Activated CD4-positive, alpha-beta T cell treated with anti-CD3 and anti-CD28 coated beads, Interleukin-2, amount 10 ng/mL, durations not matched to agents 7 days and 5 days (primary cell): ENCODE results near the gene ATP5PF. TPM values are rescaled to one million over a fixed set of nuclear protein-coding genes. Genes with fewer than 3 reads are reported as not detected.
"Not testable (repeated sequence)": the region's sequence is repeated elsewhere in the genome, so short reads cannot be mapped to it uniquely, and the experiment has no call there.

ENCODE experiments used
- CTCF ChIA-PET: fragments of 350-600 bp; sonication (Branson Sonifier 250); formaldehyde crosslinking; loops from one replicate; lab custom pipeline; 2021; ENCODE audit warnings: antibody characterized with exemption; lab: Charles Lee
- POLR2A ChIA-PET: fragments of 350-600 bp; sonication (Branson Sonifier 250); formaldehyde crosslinking; loops from one replicate; lab custom pipeline; 2021; ENCODE audit warnings: antibody characterized with exemption; lab: Charles Lee
- DNase-seq: peaks from one replicate; pipeline ENCODE4 v3.0.0-alpha.2; 2020
- H3K27ac Mint-ChIP-seq: one replicate; pipeline ENCODE4 v1.8.0; 2021; ENCODE audit warnings: mild to moderate bottlenecking, moderate library complexity, mixed read lengths
- H3K27me3 Mint-ChIP-seq: one replicate; pipeline ENCODE4 v1.8.0; 2021; ENCODE audit warnings: mixed read lengths
- H3K36me3 Mint-ChIP-seq: one replicate; pipeline ENCODE4 v1.8.0; 2021; ENCODE audit warnings: low read depth, mixed read lengths
- H3K4me1 Mint-ChIP-seq: one replicate; pipeline ENCODE4 v1.8.0; 2021; ENCODE audit warnings: mixed read lengths
- H3K4me3 Mint-ChIP-seq: one replicate; pipeline ENCODE4 v1.8.0; 2021; ENCODE audit warnings: mild to moderate bottlenecking, moderate library complexity, mixed read lengths
- H3K9me3 Mint-ChIP-seq: one replicate; pipeline ENCODE4 v1.8.0; 2021; ENCODE audit warnings: mixed read lengths
- total RNA-seq, 2 experiments: library from RNA; stranded (reverse); gene quantifications; one replicate each; pipeline ENCODE4 v1.2.3, GENCODE V29; 2021

Gene ATP5PF
- total RNA-seq, 2 experiments from 2014 or later = 134 to 143 TPM

DNA sequence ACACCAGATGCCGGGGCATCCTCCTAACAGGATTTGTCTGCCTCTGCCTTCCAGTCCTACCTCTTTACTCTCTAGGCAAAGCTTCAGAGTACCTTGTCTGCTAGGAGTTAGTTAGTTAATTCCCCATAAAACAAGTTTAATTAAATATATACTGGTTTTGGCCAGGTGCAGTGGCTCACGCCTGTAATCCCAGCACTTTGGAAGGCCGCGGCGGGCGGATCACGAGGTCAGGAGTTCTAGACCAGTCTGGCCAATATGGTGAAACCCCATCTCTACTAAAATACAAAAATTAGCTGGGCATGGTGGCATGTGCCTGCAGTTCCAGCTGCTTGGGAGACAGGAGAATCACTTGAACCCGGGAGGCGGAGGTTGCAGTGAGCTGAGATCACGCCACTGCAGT lies 20.6 kb downstream of the ATP5PF start:
- H3K36me3 Mint-ChIP-seq, H3K4me1 Mint-ChIP-seq, DNase-seq, H3K4me3 Mint-ChIP-seq, CTCF ChIA-PET, H3K27me3 Mint-ChIP-seq, H3K9me3 Mint-ChIP-seq, H3K27ac Mint-ChIP-seq, POLR2A ChIA-PET: not testable (repeated sequence)

DNA sequence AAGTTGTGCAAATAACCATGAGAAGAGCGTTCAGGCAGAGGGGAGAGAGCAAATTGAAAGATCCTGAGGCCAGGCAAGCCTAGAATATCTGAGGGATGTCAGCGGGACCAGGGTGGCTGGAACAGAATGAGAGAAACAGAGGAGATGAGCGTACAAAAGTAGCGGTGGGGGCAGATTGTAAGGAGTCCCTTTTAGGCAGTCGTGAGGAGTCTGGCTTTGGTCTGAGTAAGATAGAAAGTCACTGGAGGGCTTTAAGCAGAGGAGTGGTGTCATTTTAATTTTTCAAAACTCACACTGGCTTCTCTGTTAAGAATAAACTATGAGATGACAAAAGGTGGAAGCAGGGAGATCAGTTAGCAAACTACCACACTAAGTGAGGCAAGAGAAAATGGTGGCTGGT lies 24.2 kb downstream of the ATP5PF start:
- POLR2A ChIA-PET = no interaction called here
- Mint-ChIP-seq H3K9me3 (no peaks in the 10 kb centered on the region), H3K27me3 (no peaks in the 10 kb centered on the region), H3K4me1 (no peaks in the 10 kb centered on the region), H3K4me3 (no peak overlapping the region), H3K36me3 (no peaks in the 10 kb centered on the region), H3K27ac (no peak overlapping the region)
- CTCF ChIA-PET = no interaction called here
- no peak for DNase-seq

DNA sequence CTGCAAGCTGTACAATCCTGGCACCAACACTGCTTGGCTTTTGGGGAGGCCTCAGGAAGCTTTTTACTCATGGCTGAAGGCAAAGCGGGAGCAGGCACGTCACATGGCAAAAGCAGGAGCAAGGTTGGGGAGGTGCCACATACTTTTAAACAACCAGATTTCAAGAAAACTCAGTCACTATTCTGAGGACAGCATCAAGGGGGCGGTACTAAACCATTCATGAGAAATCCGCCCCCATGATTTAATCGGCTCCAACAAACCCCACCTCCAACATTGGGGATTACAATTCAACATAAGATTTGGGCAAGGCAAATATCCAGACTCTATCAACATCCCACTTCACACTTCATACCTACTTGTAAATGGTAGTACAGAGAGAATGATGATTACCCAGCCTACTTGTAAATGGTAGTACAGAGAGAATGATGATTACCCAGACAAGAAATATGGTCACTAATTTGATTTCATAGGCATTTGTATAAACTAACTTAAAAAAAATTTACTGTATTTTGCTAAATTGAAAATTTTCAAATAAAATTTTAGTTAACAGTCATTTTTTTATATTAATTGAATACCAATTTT lies 24.9 kb downstream of the ATP5PF start:
- POLR2A ChIA-PET = no interaction called here
- H3K27ac Mint-ChIP-seq = no peak overlapping the region
- CTCF ChIA-PET = no interaction called here
- H3K9me3 Mint-ChIP-seq = no peaks in the 10 kb centered on the region
- no peak for DNase-seq
- H3K36me3 Mint-ChIP-seq = no peaks in the 10 kb centered on the region
- H3K27me3 Mint-ChIP-seq = no peaks in the 10 kb centered on the region
- H3K4me3 Mint-ChIP-seq = no peak overlapping the region
- no peaks in the 10 kb centered on the region for H3K4me1 Mint-ChIP-seq

DNA sequence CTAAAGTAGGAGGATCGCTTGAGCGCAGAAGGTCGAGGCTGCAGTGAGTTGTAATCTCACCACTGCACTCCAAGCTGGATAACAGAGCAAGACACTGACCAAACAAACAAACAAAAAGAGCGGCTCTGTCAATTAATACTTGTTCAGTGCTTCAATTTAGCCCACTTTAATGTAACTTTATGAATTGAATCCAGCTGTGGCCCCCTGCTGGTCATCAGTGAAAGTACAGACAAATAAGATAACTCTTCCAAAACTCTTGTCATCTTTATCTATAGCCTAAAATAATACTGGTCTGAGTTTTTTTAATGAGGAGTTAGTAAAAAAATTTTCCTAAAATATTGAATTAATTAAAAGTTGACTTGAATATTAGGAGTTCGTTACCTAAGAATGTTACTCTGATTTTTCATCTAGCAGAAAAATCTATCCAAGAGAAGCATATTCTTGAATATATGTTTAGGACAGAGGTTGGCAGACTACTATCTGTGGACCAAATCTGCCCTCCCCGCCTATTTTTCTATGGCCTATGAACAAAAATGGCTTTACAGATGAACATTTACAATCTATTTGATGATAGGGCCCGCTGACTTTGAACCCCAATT lies 26.1 kb downstream of the ATP5PF start:
- Mint-ChIP-seq H3K4me3 (no peak overlapping the region), H3K27me3 (no peaks in the 10 kb centered on the region), H3K4me1 (no peaks in the 10 kb centered on the region), H3K36me3 (no peaks in the 10 kb centered on the region), H3K27ac (no peak overlapping the region), H3K9me3 (no peaks in the 10 kb centered on the region)
- ChIA-PET POLR2A (no interaction called here), CTCF (interaction anchor here (0.8 to 1.3 kb wide), 2 partner anchors 8 to 26 kb away, joined by 3 to 4 read pairs; partner anchors contain the start of genes ATP5PF and GABPA)
- DNase-seq = peak; percentile 56

DNA sequence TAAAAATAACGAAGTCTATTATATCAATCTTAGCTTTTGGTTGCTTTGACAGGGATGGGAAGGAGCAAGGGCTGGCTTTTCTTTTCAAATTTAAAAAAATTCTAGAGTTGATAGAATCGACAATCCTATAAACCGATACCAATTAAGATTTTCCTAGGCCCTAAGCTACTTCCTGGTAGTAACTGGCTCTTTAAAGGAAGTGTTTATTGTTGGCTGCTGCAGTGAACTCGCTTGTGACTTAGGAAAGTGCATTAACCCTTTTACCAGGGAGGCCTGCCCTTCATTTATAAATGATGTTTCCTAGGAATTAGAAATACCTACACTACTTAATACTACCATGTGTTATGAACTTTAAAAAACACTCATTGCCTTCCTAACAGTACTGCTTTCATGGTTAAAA lies 33.2 kb downstream of the ATP5PF start:
- H3K27ac Mint-ChIP-seq = no peak overlapping the region
- POLR2A ChIA-PET = no interaction called here
- no peaks in the 10 kb centered on the region for H3K27me3 Mint-ChIP-seq
- no peak overlapping the region for H3K4me3 Mint-ChIP-seq
- H3K36me3 Mint-ChIP-seq = no peaks in the 10 kb centered on the region
- H3K4me1 Mint-ChIP-seq = no peaks in the 10 kb centered on the region
- peaks cover 4% of the 10 kb centered on the region for H3K9me3 Mint-ChIP-seq
- CTCF ChIA-PET = interaction anchor here (0.6 kb wide), 1 partner anchor 229 kb away, joined by 3 read pairs; no protein-coding TSS in a partner anchor
- no peak for DNase-seq

DNA sequence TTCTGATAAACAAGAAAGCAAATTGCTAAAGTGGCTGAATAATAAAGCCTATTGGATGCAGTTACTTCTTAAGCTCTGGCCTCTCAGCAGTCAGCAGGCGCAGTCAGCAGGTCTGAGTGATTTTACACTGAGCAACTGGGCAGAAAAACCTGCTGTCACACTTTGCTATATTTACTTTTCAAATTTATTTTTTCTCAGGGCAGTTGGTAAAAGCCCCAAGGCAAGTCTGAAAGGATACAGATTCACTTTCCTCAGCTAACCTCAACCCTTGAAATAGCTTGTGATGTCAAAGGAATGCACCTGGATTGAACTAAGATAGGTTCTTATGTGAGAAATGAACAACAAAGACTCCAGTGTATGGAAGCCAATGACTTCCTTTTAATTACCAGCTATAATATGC lies 34.0 kb downstream of the ATP5PF start:
- ChIA-PET POLR2A (no interaction called here), CTCF (no interaction called here)

DNA sequence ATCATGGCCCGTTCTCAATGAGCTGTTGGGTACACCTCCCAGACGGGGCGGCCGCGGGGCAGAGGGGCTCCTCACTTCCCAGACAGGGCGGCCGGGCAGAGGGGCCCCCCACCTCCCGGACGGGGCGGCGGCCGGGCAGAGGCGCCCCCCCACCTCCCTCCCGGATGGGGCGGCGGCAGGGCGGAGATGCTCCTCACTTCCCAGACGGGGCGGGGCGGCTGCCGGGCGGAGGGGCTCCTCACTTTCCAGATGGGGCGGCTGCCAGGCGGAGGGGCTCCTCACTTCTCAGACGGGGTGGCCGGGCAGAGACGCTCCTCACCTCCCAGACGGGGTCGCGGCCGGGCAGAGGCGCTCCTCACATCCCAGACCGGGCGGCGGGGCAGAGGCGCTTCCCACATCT lies 39.2 kb downstream of the ATP5PF start:
- H3K4me1 Mint-ChIP-seq, CTCF ChIA-PET, DNase-seq, H3K27me3 Mint-ChIP-seq, H3K27ac Mint-ChIP-seq, H3K36me3 Mint-ChIP-seq, POLR2A ChIA-PET, H3K4me3 Mint-ChIP-seq, H3K9me3 Mint-ChIP-seq: not testable (repeated sequence)

More for the DNA sequence above, 34.0 kb downstream of the ATP5PF start:
- no peak for DNase-seq
- H3K4me1 Mint-ChIP-seq = no peaks in the 10 kb centered on the region
- no peak overlapping the region for H3K27ac Mint-ChIP-seq
- H3K4me3 Mint-ChIP-seq = no peak overlapping the region
- H3K9me3 Mint-ChIP-seq = peaks cover 4% of the 10 kb centered on the region
- no peaks in the 10 kb centered on the region for H3K36me3 Mint-ChIP-seq
- no peaks in the 10 kb centered on the region for H3K27me3 Mint-ChIP-seq

DNA sequence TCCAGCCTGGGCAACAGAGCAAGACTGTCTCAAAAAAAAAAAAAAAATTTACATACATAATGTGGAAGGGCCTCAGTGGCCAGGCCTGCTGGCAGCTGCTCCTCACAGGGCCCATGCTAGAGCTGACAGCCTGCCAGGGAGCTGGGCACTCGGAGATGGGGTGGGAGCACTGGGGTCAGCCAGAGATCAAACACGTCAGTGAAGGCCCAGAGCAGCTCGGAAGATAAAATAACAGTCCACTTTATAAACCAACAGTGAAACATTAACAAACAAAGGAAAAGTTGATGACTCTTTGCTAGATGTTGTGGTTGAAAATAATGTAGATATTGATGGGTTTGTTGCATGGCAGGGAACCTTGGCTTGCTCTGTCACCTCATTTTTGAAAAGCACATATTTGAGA lies 42.7 kb downstream of the ATP5PF start:
- no peak overlapping the region for H3K4me3 Mint-ChIP-seq
- H3K9me3 Mint-ChIP-seq = no peaks in the 10 kb centered on the region
- H3K4me1 Mint-ChIP-seq = no peaks in the 10 kb centered on the region
- ChIA-PET POLR2A (no interaction called here), CTCF (interaction anchor here (1.0 kb wide), 1 partner anchor 66 kb away, joined by 3 read pairs; no protein-coding TSS in a partner anchor)
- DNase-seq = no peak
- no peaks in the 10 kb centered on the region for H3K36me3 Mint-ChIP-seq
- H3K27ac Mint-ChIP-seq = no peak overlapping the region
- H3K27me3 Mint-ChIP-seq = peaks cover 2% of the 10 kb centered on the region

DNA sequence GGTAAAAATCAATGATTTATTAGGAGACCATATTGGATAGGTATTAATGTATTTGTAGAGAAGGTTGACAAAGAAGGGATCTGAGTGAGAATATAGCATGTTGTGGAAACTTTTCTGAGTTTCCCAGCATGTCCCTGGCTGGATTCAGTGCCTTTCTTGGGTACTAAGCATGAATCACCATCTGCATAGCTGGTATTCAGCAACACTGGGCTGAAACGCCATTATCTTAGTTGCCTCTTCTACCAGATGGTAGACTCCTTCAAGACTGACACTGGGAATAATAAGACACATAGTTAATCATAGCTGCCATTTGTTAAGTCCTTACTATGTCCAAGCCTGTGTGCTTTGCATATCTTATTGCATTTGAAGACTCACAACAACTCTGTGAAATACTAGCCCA lies 45.5 kb downstream of the ATP5PF start:
- Mint-ChIP-seq H3K27ac (no peak overlapping the region), H3K27me3 (peaks cover 7% of the 10 kb centered on the region), H3K36me3 (no peaks in the 10 kb centered on the region), H3K9me3 (no peaks in the 10 kb centered on the region), H3K4me1 (no peaks in the 10 kb centered on the region), H3K4me3 (no peak overlapping the region)
- ChIA-PET POLR2A (no interaction called here), CTCF (no interaction called here)
- DNase-seq = no peak

DNA sequence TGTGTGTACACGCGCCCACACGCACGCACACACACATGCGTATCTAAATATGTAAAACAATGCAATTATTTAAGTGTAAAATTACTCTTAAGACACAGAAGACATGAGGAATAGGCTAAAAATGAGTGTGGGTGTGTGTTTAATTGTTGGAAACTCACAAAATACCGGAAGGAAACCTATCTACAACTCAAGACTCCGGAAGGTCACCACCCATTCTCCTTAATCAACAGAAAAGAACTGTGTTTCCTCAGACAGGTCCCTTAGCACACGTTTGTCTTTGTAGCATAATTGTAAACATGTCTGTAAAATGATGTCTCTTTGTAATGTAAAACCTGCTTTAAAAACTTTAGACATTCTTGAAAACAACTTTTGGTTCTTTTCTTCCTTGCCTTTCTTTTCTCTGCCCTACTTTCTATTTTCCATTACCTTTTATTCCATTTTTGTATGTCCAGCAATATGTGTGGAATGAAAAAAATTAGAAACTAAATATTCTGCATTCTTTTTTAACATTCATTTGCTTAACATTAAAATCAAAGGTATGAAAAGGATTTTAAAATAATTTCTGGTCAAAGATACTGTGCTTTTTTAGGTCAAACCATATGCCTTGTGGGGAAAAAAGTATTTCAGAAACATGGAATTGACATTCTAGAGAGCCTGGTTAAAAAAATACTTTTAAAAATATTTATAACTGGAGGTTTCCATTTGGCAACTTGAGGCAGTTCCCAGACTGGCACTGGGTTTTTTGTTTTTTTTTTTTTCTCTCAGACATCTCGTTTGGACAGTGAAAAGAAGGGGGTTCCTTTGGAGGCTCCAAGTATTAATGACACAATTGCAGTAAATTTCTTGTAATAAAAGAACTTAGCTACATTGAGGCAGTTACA lies 46.2 kb downstream of the ATP5PF start:
- H3K27ac Mint-ChIP-seq = no peak overlapping the region
- no peaks in the 10 kb centered on the region for H3K9me3 Mint-ChIP-seq
- no peak overlapping the region for H3K4me3 Mint-ChIP-seq
- peaks cover 7% of the 10 kb centered on the region for H3K27me3 Mint-ChIP-seq
- H3K36me3 Mint-ChIP-seq = no peaks in the 10 kb centered on the region
- no peaks in the 10 kb centered on the region for H3K4me1 Mint-ChIP-seq
- CTCF ChIA-PET = no interaction called here
- DNase-seq = no peak
- POLR2A ChIA-PET = no interaction called here

DNA sequence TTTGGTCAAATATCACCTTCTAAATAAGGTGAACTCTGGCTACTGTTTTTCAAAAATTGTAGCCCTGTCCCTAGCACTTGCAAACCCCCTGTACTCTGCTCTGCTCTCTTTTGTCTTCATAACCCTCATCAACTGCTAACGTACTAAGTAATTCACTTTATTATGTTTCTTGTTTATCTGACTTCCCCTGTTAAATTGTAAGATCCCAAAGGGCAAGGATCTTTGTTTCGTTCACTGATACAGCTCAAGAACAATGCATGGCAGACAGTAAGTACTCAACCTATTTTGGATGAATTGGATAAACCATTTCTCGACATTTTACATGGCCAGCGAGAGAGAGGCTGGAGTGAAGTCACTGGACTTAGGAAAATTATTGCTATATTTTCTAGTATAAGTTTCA lies 46.9 kb downstream of the ATP5PF start:
- Mint-ChIP-seq H3K36me3 (no peaks in the 10 kb centered on the region), H3K4me3 (no peak overlapping the region), H3K27ac (no peak overlapping the region), H3K27me3 (peaks cover 7% of the 10 kb centered on the region), H3K4me1 (no peaks in the 10 kb centered on the region), H3K9me3 (no peaks in the 10 kb centered on the region)
- POLR2A ChIA-PET = no interaction called here
- DNase-seq = no peak
- CTCF ChIA-PET = no interaction called here

DNA sequence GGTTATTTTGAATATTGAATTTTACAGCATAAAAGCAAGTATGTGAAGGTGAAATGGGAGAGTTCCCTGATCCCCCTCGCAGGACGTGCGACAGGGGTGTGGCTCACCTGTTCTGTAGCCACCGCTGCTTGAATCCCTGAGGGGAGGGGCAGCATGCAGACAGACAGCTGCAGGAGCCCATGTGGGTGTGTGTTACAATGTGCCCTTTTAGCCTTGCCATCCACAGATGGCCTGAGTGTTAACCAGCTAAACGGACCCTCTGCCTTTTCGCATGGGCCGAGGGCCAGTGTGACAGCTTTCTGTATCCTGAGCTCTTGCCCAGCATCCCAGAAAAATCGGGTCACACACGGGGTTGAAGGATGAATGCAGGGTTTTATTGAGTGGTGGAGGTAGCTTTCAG lies 52.3 kb downstream of the ATP5PF start:
- Mint-ChIP-seq H3K27me3 (peaks cover 8% of the 10 kb centered on the region), H3K27ac (no peak overlapping the region), H3K36me3 (no peaks in the 10 kb centered on the region), H3K9me3 (no peaks in the 10 kb centered on the region), H3K4me3 (no peak overlapping the region), H3K4me1 (no peaks in the 10 kb centered on the region)
- ChIA-PET POLR2A (no interaction called here), CTCF (interaction anchor here (0.5 kb wide), 1 partner anchor 12 kb away, joined by 3 read pairs; no protein-coding TSS in a partner anchor)
- no peak for DNase-seq

DNA sequence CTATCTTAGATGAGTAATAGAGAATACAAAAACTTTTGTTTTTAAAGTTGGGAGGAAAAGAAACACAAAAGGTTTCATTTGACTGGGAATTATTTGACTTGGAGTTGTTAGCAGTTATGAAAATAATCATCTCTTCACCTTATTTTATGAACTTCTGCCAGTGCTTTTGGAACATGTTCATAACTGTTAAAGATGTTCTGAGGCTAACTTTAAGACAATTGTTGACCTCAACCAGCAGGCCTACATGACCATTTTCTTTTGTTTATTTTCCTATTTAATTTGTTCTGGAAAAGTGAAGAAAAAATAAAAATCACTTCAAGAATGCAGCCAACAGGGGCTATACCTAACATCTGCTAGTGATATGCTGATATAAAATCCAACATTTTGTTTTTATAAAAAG lies 58.3 kb downstream of the ATP5PF start:
- Mint-ChIP-seq H3K27ac (no peak overlapping the region), H3K4me3 (no peak overlapping the region), H3K36me3 (no peaks in the 10 kb centered on the region), H3K27me3 (peaks cover 5% of the 10 kb centered on the region), H3K9me3 (peaks cover 2% of the 10 kb centered on the region), H3K4me1 (no peaks in the 10 kb centered on the region)
- no peak for DNase-seq
- CTCF ChIA-PET = no interaction called here
- POLR2A ChIA-PET = no interaction called here
